Measurements from ENCODE around the gene POLA2. TPM values are rescaled to one million over a fixed set of nuclear protein-coding genes. Genes with fewer than 3 reads are reported as not detected.

Gene POLA2
- total RNA-seq, 1 experiment from 2014 or later: 54.6 TPM

DNA sequence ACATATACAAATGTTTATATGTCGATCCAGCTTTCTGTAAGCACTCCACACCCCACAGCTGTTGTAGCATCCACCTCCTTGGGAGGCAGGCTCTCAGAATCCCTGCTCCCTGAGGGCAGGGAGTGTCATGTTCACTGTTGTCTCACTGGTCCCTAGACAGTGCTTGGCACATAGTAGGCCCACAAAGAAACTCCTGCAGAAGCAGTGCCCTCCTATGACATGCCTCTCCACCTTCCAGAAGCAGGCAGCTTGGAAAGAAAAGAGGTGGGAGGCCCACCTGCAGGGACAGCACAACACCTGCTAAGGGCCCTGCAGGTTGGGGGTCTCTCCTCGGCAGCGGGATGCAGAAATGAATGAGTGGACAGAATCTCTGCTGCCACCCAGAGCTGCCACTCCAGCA lies 41.8 kb downstream of the POLA2 start:
- Histone ChIP-seq H3K27me3 (no peaks in the 10 kb centered on the region), H3K27ac (no peak overlapping the region), H3K4me1 (peaks cover 47% of the 10 kb centered on the region), H3K36me3 (no peaks in the 10 kb centered on the region; the same call in 1 of the 2 replicates), H3K4me3 (no peak overlapping the region), H3K9me3 (replicated peaks) (no peaks in the 10 kb centered on the region)
- DNase-seq: no peak

DNA sequence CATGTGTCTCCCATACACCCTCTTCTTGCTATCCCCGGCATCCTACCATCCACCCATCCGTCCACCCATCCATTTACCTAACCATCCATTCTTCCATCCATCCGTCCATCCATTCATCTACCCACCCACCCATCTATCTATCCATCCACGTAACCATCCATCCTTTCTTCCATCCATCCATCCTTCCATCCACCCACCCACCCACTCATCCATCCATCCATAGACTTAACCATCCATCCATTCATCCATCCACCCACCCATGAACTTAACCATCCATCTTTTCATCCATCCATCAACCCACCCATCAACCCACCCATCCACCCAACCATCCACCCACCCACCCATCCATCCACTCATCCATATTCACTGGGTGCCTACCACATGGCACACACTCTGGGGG lies 42.3 kb downstream of the POLA2 start:
- Histone ChIP-seq H3K27me3 (no peaks in the 10 kb centered on the region), H3K9me3 (replicated peaks) (no peaks in the 10 kb centered on the region), H3K4me1 (peaks cover 47% of the 10 kb centered on the region), H3K36me3 (no peaks in the 10 kb centered on the region; the same call in 1 of the 2 replicates), H3K27ac (no peak overlapping the region), H3K4me3 (no peak overlapping the region)
- DNase-seq: no peak

DNA sequence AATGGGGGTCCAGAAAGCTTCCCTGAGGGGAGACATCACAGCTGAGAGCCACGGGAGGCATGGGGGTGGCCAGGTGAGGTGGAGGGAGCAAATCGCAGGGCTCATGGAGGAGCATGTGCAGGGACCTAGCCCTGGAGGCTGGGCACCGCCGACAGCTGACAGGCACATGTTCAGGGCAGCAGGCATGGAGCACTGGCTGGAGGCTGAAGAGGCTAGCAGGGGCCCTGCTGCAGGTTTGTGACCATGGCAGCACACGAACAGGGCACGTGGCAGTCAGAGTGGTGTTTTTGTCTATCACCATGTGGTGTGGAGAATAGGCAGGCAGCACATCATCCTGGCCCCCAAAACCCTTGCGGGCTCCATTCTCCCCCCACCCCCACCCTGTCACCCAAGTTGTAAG lies 42.9 kb downstream of the POLA2 start:
- Histone ChIP-seq H3K27me3 (no peaks in the 10 kb centered on the region), H3K4me3 (no peak overlapping the region), H3K4me1 (peaks cover 45% of the 10 kb centered on the region), H3K36me3 (no peaks in the 10 kb centered on the region; the same call in 1 of the 2 replicates), H3K27ac (no peak overlapping the region), H3K9me3 (replicated peaks) (no peaks in the 10 kb centered on the region)
- no peak for DNase-seq

DNA sequence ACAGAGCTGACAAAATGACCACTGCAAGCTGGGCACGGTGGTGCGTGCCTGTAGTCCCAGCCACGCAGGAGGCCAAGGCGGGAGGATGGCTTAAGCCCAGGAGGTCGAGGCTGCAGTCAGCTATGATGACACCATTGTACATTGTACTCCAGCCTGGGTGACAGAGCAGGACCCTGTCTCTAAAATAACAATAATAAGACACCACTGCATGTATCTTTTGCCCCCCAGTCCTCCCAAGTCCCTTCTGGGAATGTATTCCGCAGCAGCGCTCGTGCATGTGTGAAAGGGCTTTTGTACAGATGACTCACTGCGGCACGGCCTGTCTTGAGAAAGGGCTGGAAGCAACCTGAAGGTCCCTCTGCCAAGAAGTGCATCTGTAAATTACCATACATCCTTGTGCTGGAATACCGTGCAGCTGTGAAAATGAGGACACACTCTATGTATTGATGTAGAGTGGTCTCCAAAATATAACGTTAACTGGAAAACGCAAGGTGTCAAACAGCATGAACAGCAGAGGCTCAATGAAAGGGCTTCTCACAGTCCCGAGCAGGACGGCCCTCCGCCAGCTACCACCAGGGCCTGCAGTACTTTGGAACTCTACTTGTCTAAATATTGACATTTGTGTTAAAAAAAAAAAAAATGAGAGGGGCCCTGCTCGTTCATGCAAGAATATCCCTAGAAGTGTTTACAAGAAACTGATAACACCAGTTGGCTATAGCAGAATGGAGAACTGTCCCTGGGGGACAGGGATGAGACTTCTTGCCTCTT lies 43.9 kb downstream of the POLA2 start:
- no peaks in the 10 kb centered on the region; the same call in 1 of the 2 replicates for H3K36me3 ChIP-seq
- no peaks in the 10 kb centered on the region for H3K9me3 ChIP-seq (replicated peaks)
- H3K27ac ChIP-seq: no peak overlapping the region
- peak in 1 of 2 experiments; percentile 33 for DNase-seq
- H3K27me3 ChIP-seq: no peaks in the 10 kb centered on the region
- peaks cover 46% of the 10 kb centered on the region for H3K4me1 ChIP-seq
- no peak overlapping the region for H3K4me3 ChIP-seq

DNA sequence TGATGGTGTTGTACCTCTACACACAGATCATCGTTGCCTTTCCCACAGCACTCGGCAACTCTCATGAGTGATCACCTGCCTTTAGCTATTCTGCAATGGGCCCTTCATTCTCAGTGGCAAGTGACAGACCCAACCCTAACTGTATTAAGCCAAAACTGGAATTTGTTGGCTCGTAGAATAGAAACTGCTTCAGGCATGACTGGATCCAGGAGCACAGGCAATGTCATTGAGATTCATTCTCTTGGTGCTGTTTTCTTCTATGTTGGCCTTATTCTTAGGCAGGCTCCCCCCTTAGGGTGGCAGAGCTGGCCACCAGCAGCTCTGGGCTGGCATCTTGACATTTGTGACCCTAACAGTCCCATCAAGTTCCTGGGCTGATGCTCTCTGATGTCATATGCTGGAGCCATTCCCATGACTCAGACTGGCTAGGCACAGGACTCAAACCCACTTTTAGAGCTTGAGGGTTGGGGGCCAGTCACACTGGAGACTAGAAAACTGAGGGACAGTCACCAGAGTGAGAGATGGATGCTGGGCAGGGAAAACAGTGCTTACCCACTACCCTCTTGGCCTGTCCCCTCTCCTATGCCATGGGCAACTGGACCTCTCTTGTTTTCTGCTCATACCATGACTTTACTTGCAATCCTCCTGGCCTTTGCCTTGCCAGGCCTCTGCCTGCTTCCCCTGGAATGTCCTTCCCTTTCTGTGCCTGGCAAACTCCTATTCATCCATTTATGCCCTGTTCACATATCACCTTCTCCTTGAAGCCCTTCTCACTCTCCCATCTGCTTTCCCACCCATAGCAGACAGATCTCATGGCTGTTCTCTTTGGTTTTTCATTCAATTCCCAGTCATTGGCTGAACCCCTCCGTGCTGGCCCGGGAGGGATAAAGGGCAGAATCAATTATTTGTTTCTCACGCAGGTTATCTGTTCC lies 45.8 kb downstream of the POLA2 start:
- Histone ChIP-seq H3K4me3 (no peak overlapping the region), H3K9me3 (replicated peaks) (no peaks in the 10 kb centered on the region), H3K27me3 (no peaks in the 10 kb centered on the region), H3K36me3 (no peaks in the 10 kb centered on the region; the same call in 1 of the 2 replicates), H3K4me1 (peaks cover 39% of the 10 kb centered on the region), H3K27ac (no peak overlapping the region)
- DNase-seq: no peak

DNA sequence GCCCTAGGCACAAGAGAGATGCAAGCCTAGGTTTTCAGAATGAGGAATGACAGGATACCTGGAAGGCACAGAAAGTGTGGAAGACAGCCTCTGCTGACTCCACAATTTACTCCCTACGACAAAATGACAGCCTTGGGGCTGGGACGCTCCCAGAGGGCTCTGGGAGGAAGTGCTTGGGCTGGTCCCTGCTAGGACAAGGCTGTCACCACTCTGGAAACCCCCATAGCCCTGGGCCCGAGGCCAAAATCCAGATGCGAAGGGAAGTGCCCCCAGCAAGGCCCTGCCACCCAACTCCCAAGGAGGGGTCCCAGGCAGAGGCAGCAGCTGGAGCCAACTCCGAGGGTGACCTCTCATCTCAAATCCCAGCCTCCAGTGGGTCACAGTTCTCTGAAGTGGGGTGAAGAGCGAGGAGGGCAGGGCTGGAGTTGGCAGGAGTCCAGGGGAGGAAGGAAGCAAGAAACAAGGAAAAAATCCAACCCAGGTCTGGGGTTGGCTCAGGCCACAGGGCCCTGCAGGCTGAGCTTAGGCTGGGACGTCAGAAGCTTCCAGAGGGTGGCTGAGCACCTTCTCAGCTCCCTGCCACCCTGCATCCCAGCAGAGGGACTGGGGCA lies 46.6 kb downstream of the POLA2 start:
- no peaks in the 10 kb centered on the region for H3K9me3 ChIP-seq (replicated peaks)
- H3K27me3 ChIP-seq: no peaks in the 10 kb centered on the region
- no peak overlapping the region for H3K27ac ChIP-seq
- peaks cover 35% of the 10 kb centered on the region for H3K4me1 ChIP-seq
- H3K36me3 ChIP-seq: no peaks in the 10 kb centered on the region; the same call in 1 of the 2 replicates
- H3K4me3 ChIP-seq: no peak overlapping the region
- peak; percentile 48 to 62 for DNase-seq

DNA sequence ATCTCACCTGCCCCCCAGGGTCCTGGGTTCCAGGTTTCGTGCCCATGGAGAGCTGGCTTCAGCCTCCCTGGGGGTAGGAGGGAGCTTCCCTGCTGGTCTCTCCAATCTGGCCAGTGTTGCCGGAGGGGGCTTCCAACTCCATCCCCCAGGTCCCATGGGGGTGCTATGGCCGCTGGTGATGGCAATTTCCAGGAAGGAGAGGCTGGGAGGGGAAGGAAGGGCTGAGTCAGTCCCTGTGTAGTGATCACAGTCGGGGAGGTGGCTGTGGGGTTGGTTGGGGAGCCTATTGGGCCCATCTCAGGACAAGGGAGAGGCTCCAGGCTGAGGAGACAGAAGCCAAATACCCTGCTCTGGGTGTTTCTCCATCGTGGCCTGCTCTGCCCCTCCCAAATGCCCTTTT lies 47.2 kb downstream of the POLA2 start:
- H3K4me3 ChIP-seq: no peak overlapping the region
- no peak for DNase-seq
- H3K4me1 ChIP-seq: peaks cover 40% of the 10 kb centered on the region
- H3K27me3 ChIP-seq: no peaks in the 10 kb centered on the region
- no peaks in the 10 kb centered on the region for H3K36me3 ChIP-seq
- no peaks in the 10 kb centered on the region for H3K9me3 ChIP-seq (replicated peaks)
- H3K27ac ChIP-seq: no peak overlapping the region

DNA sequence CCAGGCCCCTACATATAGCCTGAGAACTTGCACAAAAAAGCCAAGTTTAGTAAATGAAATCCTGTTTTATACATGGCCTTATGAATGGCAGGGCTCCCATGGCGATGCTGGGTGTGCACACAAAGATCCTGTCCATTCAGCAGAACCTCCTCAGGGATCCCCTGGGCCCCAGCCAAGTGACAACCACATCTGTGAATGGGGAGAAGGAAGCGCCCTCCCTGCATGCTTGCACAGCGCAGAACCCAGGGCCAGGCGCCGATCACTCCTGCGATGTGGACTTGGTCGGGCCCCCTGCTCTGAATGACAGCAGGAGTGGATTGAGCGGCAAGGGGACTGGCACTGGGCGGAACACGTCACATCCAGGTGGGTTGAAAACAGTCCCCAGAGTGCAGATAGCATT lies 48.5 kb downstream of the POLA2 start:
- Histone ChIP-seq H3K9me3 (replicated peaks) (no peaks in the 10 kb centered on the region), H3K27ac (peak overlapping the region; percentile 46), H3K36me3 (no peaks in the 10 kb centered on the region), H3K4me3 (peak overlapping the region; percentile 7; the same call in 1 of the 2 replicates), H3K4me1 (peaks cover 42% of the 10 kb centered on the region), H3K27me3 (no peaks in the 10 kb centered on the region)
- peak; percentile 76 to 80 for DNase-seq

DNA sequence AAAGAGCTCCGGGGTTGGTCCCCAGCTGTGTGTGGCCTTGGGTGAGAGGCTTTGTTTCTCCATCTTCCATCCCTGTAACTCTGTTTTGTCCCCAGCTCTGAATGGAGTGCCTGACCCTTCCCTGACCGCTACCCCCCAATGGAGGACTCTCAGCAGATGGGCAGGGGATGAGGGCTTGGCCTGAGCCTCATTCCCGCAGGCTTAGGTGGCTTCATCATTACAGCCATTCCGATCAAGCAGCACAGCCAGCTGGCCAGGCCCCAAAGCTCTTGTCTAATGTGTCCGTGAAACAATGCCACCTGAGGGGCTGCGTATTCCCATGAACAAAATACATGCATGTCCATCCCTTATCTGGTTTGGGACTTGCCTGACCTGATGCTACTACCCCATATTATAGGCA lies 49.0 kb downstream of the POLA2 start:
- no peaks in the 10 kb centered on the region for H3K27me3 ChIP-seq
- no peaks in the 10 kb centered on the region for H3K36me3 ChIP-seq
- peak; percentile 66 to 73 for DNase-seq
- no peaks in the 10 kb centered on the region for H3K9me3 ChIP-seq (replicated peaks)
- H3K4me3 ChIP-seq: peak overlapping the region; percentile 7; the same call in 1 of the 2 replicates
- H3K27ac ChIP-seq: peak overlapping the region; percentile 46
- peaks cover 40% of the 10 kb centered on the region for H3K4me1 ChIP-seq

DNA sequence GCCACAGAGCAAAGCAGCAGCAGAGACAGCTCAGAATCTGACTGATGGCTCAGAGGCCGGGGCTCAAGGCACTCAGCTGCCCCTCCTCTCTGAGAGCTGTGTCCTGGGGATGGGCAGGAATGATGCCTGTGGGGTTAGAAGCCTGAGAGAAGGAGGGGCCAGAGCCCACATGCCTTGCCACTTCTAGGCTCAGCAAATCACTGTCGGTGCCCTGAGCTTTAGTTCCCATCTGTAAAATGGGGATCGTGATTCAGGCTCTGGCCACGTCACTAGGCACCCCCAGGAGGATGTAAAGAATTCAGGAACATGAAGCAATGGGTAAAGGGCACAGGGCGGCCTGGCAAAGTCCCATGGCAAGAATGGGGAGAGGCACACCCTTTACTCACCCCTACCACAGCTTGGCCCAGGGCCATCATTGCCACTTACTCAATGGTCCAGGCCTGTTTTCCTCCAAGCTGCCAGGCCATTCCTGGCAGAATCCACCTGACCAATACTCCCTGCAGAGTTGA lies 49.5 kb downstream of the POLA2 start:
- DNase-seq: peak; percentile 55 to 69
- H3K4me1 ChIP-seq: peaks cover 41% of the 10 kb centered on the region
- H3K36me3 ChIP-seq: no peaks in the 10 kb centered on the region
- no peaks in the 10 kb centered on the region for H3K9me3 ChIP-seq (replicated peaks)
- no peak overlapping the region for H3K4me3 ChIP-seq
- peak overlapping the region; percentile 46 for H3K27ac ChIP-seq
- H3K27me3 ChIP-seq: no peaks in the 10 kb centered on the region

DNA sequence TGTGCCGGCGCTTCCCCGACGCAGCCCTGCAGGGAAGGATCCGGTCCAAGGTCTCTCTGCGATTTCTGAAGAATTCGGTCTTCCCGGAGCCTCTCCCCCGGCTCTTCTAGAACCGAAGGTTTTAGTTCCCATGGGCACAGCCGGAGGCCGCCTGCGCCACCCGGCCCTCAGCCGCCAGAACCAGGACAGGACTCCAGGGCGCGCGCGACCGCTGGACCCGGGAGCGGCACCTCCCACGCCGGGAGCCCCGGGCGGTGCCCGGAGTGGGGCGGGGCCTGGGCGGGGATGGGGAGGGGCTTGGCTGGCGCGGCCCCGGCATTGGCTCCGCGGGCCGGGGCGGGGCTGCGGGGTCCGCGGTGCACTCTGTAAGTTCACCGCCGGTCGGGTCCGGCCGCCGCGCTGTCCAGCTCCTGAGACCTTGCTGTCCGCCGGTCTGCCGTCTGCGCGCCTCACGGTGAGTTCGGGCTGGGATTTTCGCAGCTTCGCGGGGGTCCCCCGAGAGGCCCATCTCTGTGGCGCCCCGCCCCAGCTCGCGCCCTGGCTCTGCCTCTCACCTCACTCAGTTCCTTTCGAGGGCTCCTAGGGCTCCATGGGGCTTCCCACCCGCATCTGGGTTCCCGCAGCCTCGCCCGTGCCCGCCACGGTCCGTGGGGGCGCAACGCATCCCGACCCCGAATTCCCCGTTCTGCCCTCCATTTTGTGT lies 52.9 kb downstream of the POLA2 start, which contains the start of gene CDC42EP2:
TSS of gene CDC42EP2 (plus strand) at position 366 of the 703 bp plus-strand sequence. CDS start 6,033 bp downstream, outside the sequence.
- Histone ChIP-seq H3K27me3 (no peaks in the 10 kb centered on the region), H3K9me3 (replicated peaks) (no peaks in the 10 kb centered on the region), H3K36me3 (no peaks in the 10 kb centered on the region; the same call in 1 of the 2 replicates), H3K4me3 (peak within 1 kb of the TSS; percentile 79), H3K27ac (peak within 1 kb of the TSS; percentile 24; the same call in 1 of the 2 replicates), H3K4me1 (peaks cover 40% of the 10 kb centered on the region)
- peak; percentile 73 to 83 for DNase-seq

DNA sequence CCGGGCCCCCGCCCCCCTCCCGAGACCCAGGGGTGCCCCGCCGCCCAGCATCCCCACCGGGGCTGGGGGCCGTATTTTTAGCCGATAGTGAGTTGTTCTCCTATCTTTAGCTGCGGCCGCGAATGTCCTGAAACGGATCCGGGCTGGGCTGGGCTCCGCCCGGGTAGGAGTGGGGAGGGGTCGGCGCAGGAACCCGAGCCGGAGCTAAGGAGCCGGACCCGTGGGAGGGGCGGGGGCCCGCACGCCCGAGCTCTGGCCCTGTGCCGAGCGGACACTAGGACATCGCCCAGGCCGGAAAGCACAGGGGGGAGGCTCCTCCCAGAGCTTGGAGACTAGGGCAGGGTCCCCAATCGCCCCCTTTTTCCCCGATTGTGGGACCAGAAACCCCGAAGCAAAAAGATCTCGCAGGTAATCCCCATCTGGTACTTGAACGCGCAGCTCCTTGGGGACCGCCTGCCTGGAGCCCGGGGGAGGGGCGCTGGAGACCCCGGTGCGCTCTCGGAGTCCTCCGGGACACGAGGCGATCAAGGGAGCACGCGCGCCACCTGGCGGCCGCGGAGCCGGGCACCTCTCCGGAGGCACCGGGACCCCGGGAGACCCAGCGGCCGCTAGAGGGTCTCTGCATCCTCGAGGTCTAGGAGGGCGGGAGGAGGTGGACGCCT lies 53.6 kb downstream of the POLA2 start:
- Histone ChIP-seq H3K4me1 (peaks cover 34% of the 10 kb centered on the region), H3K27me3 (no peaks in the 10 kb centered on the region), H3K27ac (peak overlapping the region; percentile 24; the same call in 1 of the 2 replicates), H3K36me3 (no peaks in the 10 kb centered on the region; the same call in 1 of the 2 replicates), H3K9me3 (replicated peaks) (no peaks in the 10 kb centered on the region), H3K4me3 (peak overlapping the region; percentile 79)
- peak; percentile 86 to 88 for DNase-seq

DNA sequence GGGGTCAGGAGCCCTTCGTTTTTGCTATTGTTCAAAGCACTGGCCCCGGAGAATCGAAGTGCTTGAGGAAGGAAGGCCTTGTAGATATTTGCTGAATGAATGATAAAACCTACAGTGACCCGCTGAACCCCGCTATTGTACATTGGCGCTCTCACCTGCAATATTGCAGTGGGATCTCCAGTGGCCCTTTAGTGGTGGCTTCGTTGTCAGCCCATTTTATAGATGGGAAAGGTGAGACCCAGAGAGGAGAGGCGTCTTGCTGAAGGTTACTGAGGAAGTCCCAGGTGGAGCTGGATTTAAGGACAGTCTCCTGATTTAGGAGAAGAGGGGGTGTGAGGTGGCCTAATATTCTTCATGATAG lies 54.1 kb downstream of the POLA2 start:
- Histone ChIP-seq H3K9me3 (replicated peaks) (no peaks in the 10 kb centered on the region), H3K27me3 (no peaks in the 10 kb centered on the region), H3K27ac (no peak overlapping the region), H3K4me1 (peaks cover 29% of the 10 kb centered on the region), H3K4me3 (peak overlapping the region; percentile 79), H3K36me3 (no peaks in the 10 kb centered on the region; the same call in 1 of the 2 replicates)
- DNase-seq: no peak

Data from SJCRH30 (cell line).